Activated naive CD8-positive, alpha-beta T cell treated with anti-CD3 and anti-CD28 coated beads for 36 hours (primary cell): Measurements from ENCODE around the gene TSPAN14. TPM values are rescaled to one million over a fixed set of nuclear protein-coding genes. Genes with fewer than 3 reads are reported as not detected.

ENCODE experiments used
- DNase-seq: peaks from one replicate; pipeline ENCODE4 v3.0.0; 2021
- H3K27ac Mint-ChIP-seq: one replicate; pipeline ENCODE4 v1.8.0; 2022; ENCODE audit warnings: mild to moderate bottlenecking, moderate library complexity, mixed read lengths
- H3K27me3 Mint-ChIP-seq: one replicate; pipeline ENCODE4 v1.8.0; 2022; ENCODE audit warnings: mild to moderate bottlenecking, mixed read lengths
- H3K36me3 Mint-ChIP-seq: one replicate; pipeline ENCODE4 v1.8.0; 2021; ENCODE audit warnings: mild to moderate bottlenecking, mixed read lengths
- H3K4me1 Mint-ChIP-seq: one replicate; pipeline ENCODE4 v1.8.0; 2021; ENCODE audit warnings: mixed read lengths
- H3K4me3 Mint-ChIP-seq: one replicate; pipeline ENCODE4 v1.8.0; 2022; ENCODE audit warnings: mild to moderate bottlenecking, moderate library complexity, mixed read lengths
- H3K9me3 Mint-ChIP-seq: one replicate; pipeline ENCODE4 v1.8.0; 2022; ENCODE audit warnings: mixed read lengths
- total RNA-seq, 2 experiments: library from RNA; stranded (reverse); gene quantifications; one replicate each; pipeline ENCODE4 v1.2.3, GENCODE V29; 2021

TSPAN14 gene
- total RNA-seq, 2 experiments from 2014 or later = 39.6 to 40.4 TPM

- H3K36me3 Mint-ChIP-seq = peaks cover 74% of the 10 kb centered on the region
- DNase-seq = no peak
- H3K27ac Mint-ChIP-seq = peak overlapping the region; percentile 82
- peaks cover 94% of the 10 kb centered on the region for H3K4me1 Mint-ChIP-seq
- H3K9me3 Mint-ChIP-seq = peaks cover 7% of the 10 kb centered on the region
- peak overlapping the region; percentile 22 for H3K4me3 Mint-ChIP-seq
- H3K27me3 Mint-ChIP-seq = no peaks in the 10 kb centered on the region
Measured at GRCh38 chr10:80492848-80493521, 38.9 kb downstream of the TSPAN14 start.

DNA sequence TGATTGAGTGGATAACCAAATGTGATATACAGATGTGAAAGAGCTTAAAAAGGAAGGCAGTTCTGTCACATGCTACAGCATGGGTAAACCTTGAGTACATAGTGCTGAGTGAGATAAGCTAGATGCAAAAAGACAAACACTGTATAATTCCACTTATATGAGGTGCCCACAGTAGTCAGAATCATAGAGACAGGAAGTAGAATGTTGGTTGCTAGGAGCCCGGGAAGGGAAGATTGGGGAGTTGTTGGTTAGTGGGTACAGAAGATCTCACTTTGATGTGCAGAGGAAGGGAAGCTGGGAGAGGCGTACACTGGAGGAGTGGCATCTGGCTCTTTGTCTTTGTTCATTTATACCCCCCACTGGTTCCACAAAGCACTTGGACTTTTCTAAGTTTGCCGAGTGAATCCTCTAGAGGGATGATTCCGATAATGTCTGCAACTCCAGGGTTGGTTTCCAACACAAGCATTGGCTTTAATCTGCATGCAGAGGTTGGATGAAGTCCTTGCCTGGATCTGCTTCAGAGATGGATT, 39.5 kb downstream of the TSPAN14 start:
- Mint-ChIP-seq H3K4me1 (peaks cover 94% of the 10 kb centered on the region), H3K27me3 (no peaks in the 10 kb centered on the region), H3K36me3 (peaks cover 71% of the 10 kb centered on the region), H3K9me3 (peaks cover 7% of the 10 kb centered on the region), H3K4me3 (peak overlapping the region; percentile 22), H3K27ac (peak overlapping the region; percentile 82)
- DNase-seq = no peak

DNA sequence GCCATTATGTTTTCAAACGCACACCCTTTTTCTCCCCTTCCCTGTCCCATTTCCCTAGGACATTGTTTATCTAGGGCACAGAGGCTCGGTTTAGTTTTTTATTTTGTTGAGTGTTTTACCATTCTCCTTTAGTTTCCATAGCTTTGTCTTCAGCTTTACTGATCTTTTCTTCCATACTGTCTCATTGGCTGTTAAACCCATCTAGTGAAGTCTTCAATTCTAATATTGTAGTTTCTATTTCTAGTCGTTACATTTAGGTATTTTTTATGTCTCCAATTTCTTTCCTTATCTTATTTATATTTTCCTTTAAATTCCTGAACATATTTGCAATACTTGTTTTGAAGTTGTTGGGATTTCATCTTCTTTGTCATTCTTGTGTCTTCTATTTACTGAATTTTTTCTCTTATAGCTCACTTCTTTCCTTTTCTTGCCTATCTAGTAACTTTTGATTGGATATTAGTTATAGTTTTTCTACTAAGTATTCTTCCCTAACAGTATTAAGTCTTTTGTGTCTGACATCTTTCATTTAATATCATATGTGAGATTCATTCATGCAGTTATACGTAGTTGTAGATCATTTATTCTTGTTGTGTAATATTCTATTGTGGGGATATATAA, 42.6 kb downstream of the TSPAN14 start:
- no peaks in the 10 kb centered on the region for H3K27me3 Mint-ChIP-seq
- H3K9me3 Mint-ChIP-seq = peaks cover 7% of the 10 kb centered on the region
- peaks cover 93% of the 10 kb centered on the region for H3K4me1 Mint-ChIP-seq
- H3K4me3 Mint-ChIP-seq = no peak overlapping the region
- H3K27ac Mint-ChIP-seq = peak overlapping the region; percentile 96
- no peak for DNase-seq
- H3K36me3 Mint-ChIP-seq = peaks cover 46% of the 10 kb centered on the region

DNA sequence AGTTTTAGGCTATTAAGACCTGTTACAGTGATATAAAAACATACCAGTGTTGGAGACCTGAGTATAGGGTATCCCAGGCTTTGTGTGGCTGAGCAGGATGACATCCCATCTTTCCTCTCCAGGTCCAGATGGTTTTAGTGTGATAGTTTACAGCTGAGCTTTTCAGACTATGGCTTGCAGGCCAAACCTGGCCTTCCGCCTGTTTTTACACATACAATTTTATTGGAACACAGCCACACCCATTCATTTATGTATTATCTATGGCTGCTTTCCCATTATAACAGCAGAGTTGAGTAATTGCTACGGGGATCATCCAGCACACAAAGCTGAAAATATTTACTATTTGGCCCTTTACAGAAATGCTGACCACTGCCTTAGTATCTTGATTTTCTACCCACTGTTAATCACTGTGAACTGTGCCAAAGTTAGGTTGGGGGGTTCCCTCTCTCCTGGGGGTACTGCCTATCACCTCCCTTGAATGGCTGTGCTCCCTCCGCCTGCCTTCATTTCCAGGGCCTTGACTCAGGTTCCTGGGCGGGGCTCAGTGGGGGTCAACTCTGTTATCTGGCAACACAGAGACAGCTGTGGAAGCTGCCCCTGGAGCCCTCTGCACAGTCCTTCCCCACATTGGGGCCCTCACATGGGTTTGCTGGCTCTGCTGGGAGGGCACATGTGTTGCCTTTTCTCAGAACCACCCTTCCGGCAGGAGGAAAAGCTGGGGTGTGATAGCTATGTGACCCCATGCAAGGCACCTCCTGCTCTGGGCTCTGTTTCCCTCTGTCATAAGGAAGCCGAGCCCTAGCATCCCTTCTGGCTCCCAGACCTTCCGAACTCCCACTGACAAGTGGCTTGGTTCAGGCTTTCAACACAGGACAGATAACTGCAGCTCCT, 43.3 kb downstream of the TSPAN14 start:
- DNase-seq = peak; percentile 38
- peaks cover 93% of the 10 kb centered on the region for H3K4me1 Mint-ChIP-seq
- H3K4me3 Mint-ChIP-seq = peak overlapping the region; percentile 60
- peak overlapping the region; percentile 96 for H3K27ac Mint-ChIP-seq
- peaks cover 48% of the 10 kb centered on the region for H3K36me3 Mint-ChIP-seq
- H3K9me3 Mint-ChIP-seq = peaks cover 7% of the 10 kb centered on the region
- no peaks in the 10 kb centered on the region for H3K27me3 Mint-ChIP-seq

DNA sequence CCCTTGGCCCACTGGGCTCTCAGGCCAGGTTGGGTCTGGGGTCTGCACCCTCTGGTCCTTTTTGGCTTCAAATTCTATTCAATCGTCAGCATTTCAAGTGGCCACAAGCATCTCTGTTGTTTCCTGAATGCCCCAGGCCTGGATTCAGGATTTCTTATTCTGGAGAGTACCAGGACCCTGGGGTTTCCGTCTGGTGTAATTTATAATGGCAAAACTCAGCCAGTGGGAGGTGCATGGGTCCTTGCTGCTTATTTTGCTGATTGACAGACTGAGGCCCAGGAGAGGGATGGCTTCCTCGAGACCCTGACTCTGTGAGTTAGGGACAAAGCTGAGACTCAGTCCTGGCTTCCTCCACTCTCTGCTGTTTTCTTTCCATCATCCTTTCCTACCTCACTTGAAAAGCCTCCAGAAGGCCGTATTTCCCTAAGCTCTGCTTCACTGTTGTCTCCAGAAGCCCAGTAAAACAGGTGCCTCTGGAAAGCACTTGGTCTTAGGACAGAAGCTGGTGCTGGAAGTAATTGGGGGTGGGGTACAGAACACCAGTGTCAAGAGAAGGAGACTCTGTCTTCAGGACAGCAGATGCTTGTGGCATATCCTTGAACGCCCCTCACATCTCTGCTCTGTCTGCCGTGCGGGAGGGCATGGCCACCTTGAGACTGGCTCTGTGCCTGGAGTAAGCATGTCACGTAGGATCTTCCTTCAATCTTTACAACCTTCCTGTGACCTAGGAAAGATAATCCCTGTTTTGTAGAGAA, 44.1 kb downstream of the TSPAN14 start:
- no peak for DNase-seq
- peaks cover 45% of the 10 kb centered on the region for H3K36me3 Mint-ChIP-seq
- no peaks in the 10 kb centered on the region for H3K27me3 Mint-ChIP-seq
- peaks cover 95% of the 10 kb centered on the region for H3K4me1 Mint-ChIP-seq
- H3K27ac Mint-ChIP-seq = peak overlapping the region; percentile 96
- H3K4me3 Mint-ChIP-seq = peak overlapping the region; percentile 60
- H3K9me3 Mint-ChIP-seq = peaks cover 7% of the 10 kb centered on the region

- peaks cover 7% of the 10 kb centered on the region for H3K9me3 Mint-ChIP-seq
- peaks cover 41% of the 10 kb centered on the region for H3K36me3 Mint-ChIP-seq
- H3K4me3 Mint-ChIP-seq = peak overlapping the region; percentile 60
- no peaks in the 10 kb centered on the region for H3K27me3 Mint-ChIP-seq
- peaks cover 95% of the 10 kb centered on the region for H3K4me1 Mint-ChIP-seq
- peak overlapping the region; percentile 96 for H3K27ac Mint-ChIP-seq
- DNase-seq = peak; percentile 76
Measured at GRCh38 chr10:80498833-80499741, 45.0 kb downstream of the TSPAN14 start.

DNA sequence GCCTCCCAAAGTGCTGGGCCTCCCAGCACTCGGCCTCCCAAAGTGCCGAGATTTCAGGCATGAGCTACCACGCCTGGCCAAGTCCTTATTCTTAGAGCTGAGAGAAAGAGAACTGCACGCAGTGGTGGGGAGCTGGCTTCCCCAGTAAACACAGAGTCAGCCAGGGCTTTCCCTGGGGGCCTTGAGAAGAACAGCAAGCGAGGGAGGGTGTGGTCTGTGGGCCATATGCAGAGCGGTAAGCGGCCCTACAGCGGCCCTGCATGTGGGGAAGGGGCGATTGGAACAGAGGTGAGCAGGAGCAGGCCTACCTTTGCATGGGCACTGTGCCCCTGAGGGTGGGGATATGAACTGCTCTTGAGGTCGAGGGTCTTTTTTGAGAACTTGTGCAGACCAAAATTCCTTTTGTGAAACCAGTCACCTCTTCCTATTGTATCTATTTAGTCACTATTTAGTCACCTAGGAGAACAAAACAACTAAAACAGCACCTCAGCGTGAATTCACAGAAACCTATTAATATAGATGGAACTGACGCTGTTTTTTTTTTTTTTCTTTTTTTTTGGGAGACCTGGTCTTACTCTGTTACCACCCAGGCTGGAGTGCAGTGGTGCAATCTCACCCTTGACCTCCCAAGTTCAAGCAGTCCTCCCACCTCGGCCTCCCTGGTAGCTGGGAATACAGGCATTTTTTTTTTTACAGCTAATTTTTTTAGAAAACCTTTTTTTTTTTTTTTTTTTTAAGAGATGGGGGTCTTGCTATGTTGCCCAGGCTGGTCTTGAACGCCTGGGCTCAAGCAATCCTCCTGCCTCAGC, 46.7 kb downstream of the TSPAN14 start:
- Mint-ChIP-seq H3K27ac (peak overlapping the region; percentile 96), H3K27me3 (no peaks in the 10 kb centered on the region), H3K4me3 (peak overlapping the region; percentile 64), H3K9me3 (peaks cover 7% of the 10 kb centered on the region), H3K4me1 (peaks cover 95% of the 10 kb centered on the region), H3K36me3 (peaks cover 29% of the 10 kb centered on the region)
- peak; percentile 61 for DNase-seq

GRCh38 chr10:80501381-80501912, 47.3 kb downstream of the TSPAN14 start:
- DNase-seq = no peak
- Mint-ChIP-seq H3K4me1 (peaks cover 92% of the 10 kb centered on the region), H3K4me3 (no peak overlapping the region), H3K9me3 (peaks cover 7% of the 10 kb centered on the region), H3K27ac (peak overlapping the region; percentile 96), H3K36me3 (peaks cover 26% of the 10 kb centered on the region), H3K27me3 (no peaks in the 10 kb centered on the region)

DNA sequence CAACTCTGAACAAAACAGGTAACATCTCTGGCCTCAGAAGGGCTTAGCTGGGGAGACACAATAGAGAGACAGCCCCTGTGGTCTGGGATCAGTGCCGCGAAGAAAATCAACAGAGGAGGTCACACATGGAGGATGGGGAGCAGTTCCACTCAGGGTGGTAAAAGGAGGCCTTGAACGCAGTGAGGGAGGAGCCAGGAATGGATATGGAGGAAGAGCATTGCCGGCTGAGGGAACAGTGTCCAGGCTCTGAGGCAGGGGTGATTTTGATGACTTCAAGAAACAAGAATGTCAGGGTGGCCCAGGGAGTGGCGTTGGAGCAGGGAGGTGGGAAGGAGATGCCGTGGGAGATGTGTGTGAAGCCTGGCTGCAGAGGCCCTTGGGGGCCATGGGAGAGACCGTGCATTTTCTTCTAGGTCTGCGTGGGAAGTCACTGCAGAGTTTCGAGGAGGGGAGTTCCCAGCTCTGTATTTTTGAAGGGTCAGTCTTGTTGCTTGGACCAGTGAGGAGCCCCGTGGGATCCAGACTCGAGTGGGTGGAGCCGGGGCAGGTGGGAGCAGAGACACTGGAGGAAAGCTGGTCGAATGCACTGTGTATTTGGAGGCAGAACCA, 47.9 kb downstream of the TSPAN14 start:
- Mint-ChIP-seq H3K9me3 (peaks cover under 1% of the 10 kb centered on the region), H3K4me1 (peaks cover 86% of the 10 kb centered on the region), H3K27me3 (no peaks in the 10 kb centered on the region), H3K4me3 (no peak overlapping the region), H3K27ac (peak overlapping the region; percentile 96), H3K36me3 (peaks cover 20% of the 10 kb centered on the region)
- DNase-seq = no peak

DNA sequence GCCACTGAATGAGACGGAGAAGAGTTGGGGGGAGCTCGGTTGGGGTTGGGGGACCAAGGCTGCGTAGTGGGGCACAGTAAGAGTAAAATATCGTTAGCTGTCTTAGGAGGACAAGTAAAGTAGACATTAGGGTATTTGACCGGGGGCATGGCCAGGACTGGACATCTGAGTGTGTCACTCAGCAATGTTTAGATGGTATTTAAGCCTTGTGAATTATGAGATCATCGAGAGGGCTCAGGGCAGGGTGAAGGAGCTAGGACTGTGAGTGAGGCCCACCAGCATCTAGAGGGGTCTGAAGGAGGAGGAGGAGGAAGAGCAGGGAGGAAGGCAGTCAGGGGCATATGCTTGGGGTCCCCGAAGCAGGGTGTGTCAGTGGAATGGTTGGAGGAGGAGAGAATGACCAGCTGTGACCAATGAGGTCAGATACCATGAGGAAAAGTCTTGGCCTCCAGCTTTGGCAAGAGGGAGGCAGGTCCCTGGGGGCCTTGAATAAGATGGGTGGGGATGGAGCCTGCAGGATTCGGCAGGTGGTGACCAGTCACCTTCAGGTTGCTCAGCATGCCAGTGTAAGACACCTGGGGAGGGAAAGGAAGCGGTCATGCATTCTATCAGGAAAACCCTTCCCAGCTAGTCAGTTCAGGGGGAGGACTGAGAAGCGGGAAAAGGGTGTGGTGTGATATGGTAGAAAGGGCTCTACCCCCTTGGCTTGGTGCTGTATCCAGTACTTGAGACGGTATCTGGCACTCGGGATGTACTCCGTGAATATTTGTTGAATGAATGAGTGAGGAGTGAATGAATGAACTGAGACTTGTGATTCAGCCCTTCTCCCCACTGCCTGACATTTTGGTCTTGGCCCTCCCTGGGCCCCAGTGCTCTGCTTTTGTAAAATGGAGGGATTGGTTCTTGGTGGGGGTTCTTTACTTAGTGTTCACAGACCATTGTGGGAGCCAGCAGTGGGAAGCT, 48.8 kb downstream of the TSPAN14 start:
- Mint-ChIP-seq H3K36me3 (peaks cover 20% of the 10 kb centered on the region), H3K4me1 (peaks cover 79% of the 10 kb centered on the region), H3K27me3 (no peaks in the 10 kb centered on the region), H3K27ac (peak overlapping the region; percentile 96), H3K9me3 (no peaks in the 10 kb centered on the region), H3K4me3 (no peak overlapping the region)
- DNase-seq = no peak

DNA sequence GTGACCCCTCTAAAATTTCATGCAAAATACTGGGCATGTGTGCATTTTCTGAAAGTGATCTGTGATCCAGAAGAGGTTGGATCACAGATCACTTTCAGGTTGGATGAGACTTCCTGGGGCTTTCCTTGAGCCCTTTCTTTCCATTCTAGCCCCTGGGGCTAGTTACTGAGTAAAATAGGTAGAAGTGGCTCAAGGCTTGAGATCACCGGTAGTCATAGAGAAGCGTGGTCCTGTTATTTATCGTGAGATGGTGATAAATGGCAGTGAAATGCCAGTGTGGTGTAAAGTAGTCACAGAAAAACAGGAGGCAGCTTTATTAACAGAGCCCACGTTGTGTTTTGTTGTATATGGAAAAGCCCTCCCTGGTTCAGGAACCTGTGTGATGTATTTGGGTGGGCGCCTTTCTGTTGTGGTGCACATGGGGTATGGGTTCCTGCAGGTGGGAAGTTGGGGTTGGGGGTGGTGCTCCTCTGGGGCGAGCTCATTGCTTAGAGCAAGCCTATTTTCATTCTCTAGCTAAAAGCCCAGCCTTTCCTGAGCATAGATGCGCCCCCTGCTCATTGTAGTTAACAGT, 49.6 kb downstream of the TSPAN14 start:
- Mint-ChIP-seq H3K27me3 (no peaks in the 10 kb centered on the region), H3K27ac (peak overlapping the region; percentile 96), H3K4me1 (peaks cover 75% of the 10 kb centered on the region), H3K36me3 (peaks cover 20% of the 10 kb centered on the region), H3K9me3 (no peaks in the 10 kb centered on the region), H3K4me3 (no peak overlapping the region)
- DNase-seq = no peak
